Type B pancreatic cell (in vitro differentiated cells): ENCODE data around the gene CCDC57. TPM values are rescaled to one million over a fixed set of nuclear protein-coding genes. Genes with fewer than 3 reads are reported as not detected.

Experiments used
- DNase-seq: peaks from one replicate; pipeline ENCODE4 v3.0.0; 2021; ENCODE audit warnings: mixed read lengths; ENCODE audit not compliant: unreplicated experiment; ENCODE audit errors: extremely low spot score
- H3K27ac Mint-ChIP-seq: 2 replicates; pipeline ENCODE4 v1.8.0; 2021; ENCODE audit warnings: mild to moderate bottlenecking, mixed read lengths
- H3K27me3 Mint-ChIP-seq: 2 replicates; pipeline ENCODE4 v1.8.0; 2021; ENCODE audit warnings: mixed read lengths
- H3K36me3 Mint-ChIP-seq: 2 replicates; pipeline ENCODE4 v1.8.0; 2021; ENCODE audit warnings: mixed read lengths
- H3K4me1 Mint-ChIP-seq: one replicate; pipeline ENCODE4 v1.8.0; 2021; ENCODE audit warnings: mixed read lengths; ENCODE audit not compliant: unreplicated experiment
- H3K4me3 Mint-ChIP-seq: 2 replicates; pipeline ENCODE4 v1.8.0; 2021; ENCODE audit warnings: mild to moderate bottlenecking, mixed read lengths
- H3K9me3 Mint-ChIP-seq: 2 replicates; pipeline ENCODE4 v1.8.0; 2021; ENCODE audit warnings: mixed read lengths
- CTCF ChIP-seq: fragments of 200-600 bp; sonication (generic); conservative IDR thresholded peaks from 2 replicates; pipeline ENCODE4 v1.5.0; 2021; ENCODE audit warnings: antibody characterized with exemption, mild to moderate bottlenecking
- total RNA-seq: library from RNA; stranded (reverse); gene quantifications from 2 replicates; pipeline ENCODE4 v1.2.1, GENCODE V29; 2021; ENCODE audit warnings: low replicate concordance

CCDC57 gene
- total RNA-seq, 1 donor from 2014 or later, result 58.7 TPM

GRCh38 chr17:82113422-82113821, 99.2 kb downstream of the CCDC57 start:
- Mint-ChIP-seq H3K4me1 (peaks cover 20% of the 10 kb centered on the region), H3K36me3 (peaks cover 5% of the 10 kb centered on the region), H3K9me3 (no peaks in the 10 kb centered on the region), H3K27ac (no peak overlapping the region), H3K4me3 (no peak overlapping the region), H3K27me3 (no peaks in the 10 kb centered on the region)
- TF ChIP-seq CTCF, result no peak
- DNase-seq, result no peak

GRCh38 chr17:82112914-82113311, 99.7 kb downstream of the CCDC57 start:
- TF ChIP-seq CTCF, result no peak
- Mint-ChIP-seq H3K4me3 (no peak overlapping the region), H3K4me1 (peaks cover 19% of the 10 kb centered on the region), H3K36me3 (peaks cover 7% of the 10 kb centered on the region), H3K27me3 (no peaks in the 10 kb centered on the region), H3K9me3 (no peaks in the 10 kb centered on the region), H3K27ac (no peak overlapping the region)
- DNase-seq, result no peak

GRCh38 chr17:82112181-82112913, 100.3 kb downstream of the CCDC57 start:
- no peak overlapping the region for H3K27ac Mint-ChIP-seq
- H3K9me3 Mint-ChIP-seq, result no peaks in the 10 kb centered on the region

GRCh38 chr17:82110298-82110697, 102.3 kb downstream of the CCDC57 start:
- H3K4me1 Mint-ChIP-seq, result peaks cover 24% of the 10 kb centered on the region
- no peaks in the 10 kb centered on the region for H3K9me3 Mint-ChIP-seq
- H3K27ac Mint-ChIP-seq, result peak overlapping the region; percentile 34
- H3K4me3 Mint-ChIP-seq, result no peak overlapping the region
- TF ChIP-seq CTCF, result no peak
- DNase-seq, result no peak
- peaks cover 7% of the 10 kb centered on the region for H3K36me3 Mint-ChIP-seq
- H3K27me3 Mint-ChIP-seq, result no peaks in the 10 kb centered on the region

More at GRCh38 chr17:82112181-82112913, 100.3 kb downstream of the CCDC57 start:
- H3K27me3 Mint-ChIP-seq, result no peaks in the 10 kb centered on the region
- no peak for TF ChIP-seq CTCF
- DNase-seq, result no peak
- peaks cover 7% of the 10 kb centered on the region for H3K36me3 Mint-ChIP-seq
- H3K4me1 Mint-ChIP-seq, result peaks cover 16% of the 10 kb centered on the region
- no peak overlapping the region for H3K4me3 Mint-ChIP-seq

- Mint-ChIP-seq H3K36me3 (peaks cover 7% of the 10 kb centered on the region), H3K4me3 (peak overlapping the region; percentile 15), H3K27ac (peak overlapping the region; percentile 84), H3K9me3 (no peaks in the 10 kb centered on the region), H3K27me3 (no peaks in the 10 kb centered on the region), H3K4me1 (peaks cover 27% of the 10 kb centered on the region)
- no peak for TF ChIP-seq CTCF
- DNase-seq, result no peak
These were observed 103.6 kb downstream of the CCDC57 start for GRCh38 chr17:82108961-82109475.
